ENCODE data around the gene LRR1.

DNA sequence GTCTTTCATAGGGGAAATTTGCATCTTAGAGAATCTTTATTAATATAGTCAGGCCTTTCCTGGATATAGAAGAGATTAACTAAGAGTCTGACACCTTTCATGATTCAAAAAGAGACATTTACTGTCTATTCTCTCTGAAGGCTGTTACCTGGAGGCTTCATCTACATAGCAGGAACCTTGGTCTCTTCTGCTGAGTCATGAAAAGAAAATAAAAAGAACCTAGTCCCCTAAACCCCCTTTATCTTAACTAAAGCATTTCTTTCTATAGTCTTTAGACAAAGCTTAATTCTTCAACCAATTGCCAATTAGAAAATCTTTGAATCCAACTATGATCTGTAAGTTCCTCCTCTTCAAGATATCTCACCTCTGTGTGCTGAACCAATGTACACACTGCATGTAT, 45.6 kb upstream of the LRR1 start:
- TF ChIP-seq GATA2 (IDR thresholded peaks at IDR 0.05; ENCODE audit: low read depth, low read length): no peak
- no peak for TF ChIP-seq GATA3 (IDR thresholded peaks at IDR 0.05; ENCODE audit: low read depth, low read length)

Data from SH-SY5Y (cell line).